Activated CD4-positive, alpha-beta T cell treated with anti-CD3 and anti-CD28 coated beads, Interleukin-2, Interleukin-6, amounts not matched to agents 100 ng/mL and 50 ng/mL, durations not matched to agents 16 hours and 8 hours (primary cell): Measurements from ENCODE around the gene PPP1R13B.

ENCODE experiments used
- DNase-seq: peaks from one replicate; pipeline ENCODE4 v3.0.0-alpha.2; 2020

The PPP1R13B gene

DNA sequence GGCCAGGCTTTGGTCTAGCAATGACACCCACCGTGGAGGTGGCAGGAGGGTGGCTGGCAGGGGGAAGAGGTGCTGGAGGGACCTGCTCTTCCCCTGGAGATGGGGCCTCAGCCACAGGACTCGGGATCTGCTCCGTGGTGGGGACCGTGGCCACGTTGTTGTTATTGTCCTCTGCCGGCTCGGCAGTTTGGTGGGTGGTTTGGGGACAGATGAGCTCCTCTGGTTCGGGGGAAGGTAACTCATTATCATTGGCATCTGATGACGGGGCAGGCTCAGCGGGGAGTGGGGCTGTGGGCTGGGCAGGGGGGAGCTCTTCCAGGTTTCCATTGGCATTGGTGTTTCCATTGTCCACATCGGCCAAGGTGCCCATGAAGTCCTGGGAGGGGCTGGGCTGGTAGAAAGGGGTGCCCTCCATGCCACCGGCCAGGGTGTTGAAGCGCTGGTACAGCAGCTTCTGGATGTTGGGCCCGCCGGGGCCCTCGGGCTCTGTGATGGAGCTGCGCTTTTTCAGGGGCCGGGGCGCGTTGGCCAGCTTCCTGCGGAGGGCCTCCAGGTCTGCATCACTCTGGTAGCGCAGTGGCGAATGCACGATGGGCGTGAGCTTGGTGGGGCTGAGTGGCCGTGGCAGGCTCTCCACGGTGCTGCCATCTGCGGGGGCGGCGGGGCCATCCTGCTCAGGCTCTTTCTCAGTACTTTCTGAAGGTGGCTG lies 107.4 kb downstream of the PPP1R13B start:
- DNase-seq: no peak

GRCh38 chr14:103739466-103739792 lies 107.9 kb downstream of the PPP1R13B start:
- no peak for DNase-seq

DNA sequence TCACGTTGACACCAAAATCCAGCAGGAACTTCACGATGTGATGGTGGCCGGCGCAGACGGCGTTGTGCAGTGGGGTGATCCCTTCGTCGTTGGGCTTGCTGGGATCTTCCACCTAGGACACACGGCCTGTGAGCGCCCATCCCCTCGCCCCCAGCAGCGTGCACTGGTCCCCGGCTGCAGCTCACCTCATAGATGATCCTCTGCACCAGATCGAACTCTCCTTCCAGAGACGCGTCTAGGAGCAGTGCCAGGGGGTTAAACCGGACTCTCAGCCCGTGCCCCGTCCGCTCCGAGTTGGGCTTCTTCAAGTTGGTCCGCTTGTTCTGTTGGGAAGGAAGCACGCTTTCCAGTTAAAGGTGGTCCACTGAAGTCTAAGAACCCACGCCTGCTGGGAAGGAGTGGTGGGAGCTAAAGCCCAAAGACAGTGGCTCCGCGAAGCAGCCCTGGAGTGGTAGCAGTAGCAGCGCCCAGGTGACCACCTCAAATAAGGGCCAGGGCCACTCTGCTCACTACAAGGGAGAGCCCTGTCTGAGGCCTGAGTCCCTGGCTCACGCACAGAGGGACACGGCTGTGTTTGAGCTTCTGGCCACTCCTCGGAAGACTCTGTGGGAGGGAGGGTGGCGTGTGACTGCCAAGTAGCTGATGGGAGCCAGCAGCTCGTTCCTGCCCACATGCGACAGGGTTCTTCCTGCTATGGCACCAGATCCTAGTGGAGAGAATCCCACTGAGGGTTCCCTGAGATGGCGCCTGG lies 108.5 kb downstream of the PPP1R13B start:
- no peak for DNase-seq

DNA sequence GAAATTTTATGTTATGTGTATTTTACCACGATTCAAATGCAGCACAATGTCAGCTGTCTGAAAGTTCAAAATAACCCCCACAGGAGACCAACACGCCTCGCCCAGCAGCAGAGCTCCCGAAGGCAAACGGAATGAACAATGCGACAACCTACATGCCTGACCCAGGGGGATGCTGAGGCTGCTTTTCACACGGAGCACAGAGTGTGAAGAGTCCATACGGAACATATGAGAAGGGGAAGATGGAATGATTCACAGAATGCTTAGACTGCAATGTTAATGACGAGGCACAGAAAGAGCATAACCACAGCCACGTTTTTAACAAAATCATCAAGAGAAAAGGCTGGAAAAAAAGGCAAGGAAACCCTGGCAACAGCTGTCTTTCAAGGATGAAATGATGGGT lies 109.2 kb downstream of the PPP1R13B start:
- no peak for DNase-seq

GRCh38 chr14:103737432-103738045 lies 109.8 kb downstream of the PPP1R13B start:
- no peak for DNase-seq

DNA sequence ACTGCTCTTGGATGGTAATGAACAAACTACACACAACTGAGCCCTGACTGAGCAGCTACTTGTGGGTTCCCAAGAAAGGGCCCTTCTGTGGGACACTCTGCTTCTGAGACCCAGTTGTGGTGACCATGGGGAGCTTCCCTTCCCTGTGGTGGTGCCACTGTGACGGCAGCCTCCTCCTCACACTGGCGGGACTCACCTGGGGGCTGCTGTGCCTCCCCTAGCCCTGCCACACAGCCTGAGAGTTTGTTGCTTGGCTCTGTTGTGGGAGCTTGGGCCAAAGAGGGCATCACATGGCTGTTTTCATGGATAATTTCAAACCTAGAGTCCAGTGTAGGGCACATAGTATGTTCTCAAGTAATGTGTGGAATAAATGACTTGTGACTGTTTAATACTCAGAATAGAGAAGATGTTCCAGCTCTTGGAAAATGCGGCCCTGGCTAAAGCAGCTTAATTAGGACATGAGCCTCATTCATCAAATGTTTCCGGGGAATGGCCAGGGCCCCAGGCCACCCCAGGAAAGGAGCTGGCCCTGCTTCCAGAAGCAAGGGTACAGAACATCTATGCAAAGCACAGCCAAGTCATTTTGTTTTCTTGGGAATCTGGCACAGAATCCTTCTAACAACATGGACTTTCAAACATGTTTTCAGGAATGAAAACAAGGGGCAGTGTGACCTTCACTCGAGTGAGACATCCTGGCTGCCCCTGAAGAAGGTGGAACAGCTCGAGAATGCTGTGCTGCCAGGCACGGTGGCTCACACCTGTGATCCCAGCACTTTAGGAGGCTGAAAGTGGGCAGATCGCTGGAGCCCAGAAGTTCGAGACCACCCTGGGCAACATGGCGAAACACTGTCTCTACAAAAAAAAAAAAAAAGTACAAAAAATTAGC lies 110.6 kb downstream of the PPP1R13B start:
- DNase-seq: no peak

GRCh38 chr14:103735815-103736545 lies 111.4 kb downstream of the PPP1R13B start:
- DNase-seq: no peak

DNA sequence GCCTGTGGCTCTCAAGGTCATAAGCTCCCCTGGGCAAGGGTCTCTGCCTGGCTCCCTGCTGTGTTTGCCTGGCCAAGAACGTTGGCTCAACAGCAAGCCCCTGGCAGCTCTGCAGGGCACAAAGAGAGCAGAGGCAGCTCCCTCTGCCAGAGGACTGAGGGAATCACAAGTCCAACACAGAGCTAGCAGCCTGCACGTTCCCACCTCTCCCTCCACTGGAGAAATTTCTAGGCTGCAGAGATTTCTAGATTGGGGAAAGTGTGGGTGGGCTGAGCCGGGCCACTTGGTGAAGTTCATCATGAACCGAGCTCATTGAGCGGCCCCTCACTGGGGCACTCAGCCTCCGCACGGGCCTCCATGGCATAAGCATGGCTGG lies 111.9 kb downstream of the PPP1R13B start:
- no peak for DNase-seq

GRCh38 chr14:103735022-103735421 lies 112.4 kb downstream of the PPP1R13B start:
- DNase-seq: no peak

DNA sequence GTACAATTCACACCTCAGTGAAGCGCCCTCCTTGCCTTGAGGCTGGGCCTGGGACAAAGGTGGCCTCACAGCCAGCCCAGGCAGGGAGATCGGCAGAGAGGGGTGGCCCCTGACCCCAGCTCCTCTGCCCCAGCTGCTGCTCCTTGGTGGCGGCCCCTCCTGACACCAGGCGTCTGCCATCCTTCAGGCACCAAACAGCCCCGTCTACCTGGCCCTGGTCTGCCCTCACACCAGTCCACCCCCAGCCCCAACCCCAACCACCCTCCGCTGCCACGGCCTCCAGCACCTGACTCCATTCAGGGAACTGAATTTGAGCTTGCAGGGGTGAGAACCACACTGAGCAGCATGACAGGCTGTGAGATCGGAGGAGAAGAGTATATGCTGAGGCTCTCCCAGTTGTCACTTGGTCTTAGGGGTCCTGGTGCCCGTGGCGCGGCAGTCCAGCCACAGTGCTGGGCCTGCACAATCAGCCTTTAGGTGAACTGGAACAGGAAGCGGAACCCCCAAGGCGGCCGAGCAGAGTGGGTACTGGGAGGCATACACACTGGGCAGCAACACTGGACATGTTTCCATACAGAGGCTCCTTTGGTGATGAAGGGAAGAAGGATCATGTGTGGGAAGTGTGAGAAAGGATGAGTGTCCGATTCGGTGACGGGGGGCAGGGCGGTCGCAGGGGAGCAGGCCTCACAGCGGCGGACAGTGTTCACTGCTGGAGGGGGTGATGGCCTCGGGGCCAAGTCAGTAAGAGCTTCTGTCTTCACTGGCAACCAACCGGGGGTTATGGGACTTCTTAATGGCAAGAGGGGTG lies 113.1 kb downstream of the PPP1R13B start:
- DNase-seq: no peak

DNA sequence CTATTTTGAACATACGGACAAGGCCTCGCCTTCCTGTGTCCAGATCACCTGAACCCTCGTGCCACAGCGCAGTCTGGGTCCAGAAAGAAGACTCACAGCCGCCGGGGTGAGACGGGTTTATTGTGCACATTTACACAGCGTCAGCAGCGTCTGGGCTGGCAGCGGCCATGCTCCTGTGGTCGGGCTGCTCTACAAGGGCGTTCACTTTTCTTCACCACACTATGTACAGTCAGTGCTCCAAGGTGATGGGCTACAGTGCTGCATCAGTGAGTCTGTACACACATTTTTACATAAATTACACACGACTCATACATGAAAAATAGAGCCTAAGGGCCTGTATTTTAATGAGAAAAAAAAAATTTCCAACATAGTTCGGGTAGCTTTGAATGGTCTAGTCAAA lies 113.7 kb downstream of the PPP1R13B start:
- no peak for DNase-seq

DNA sequence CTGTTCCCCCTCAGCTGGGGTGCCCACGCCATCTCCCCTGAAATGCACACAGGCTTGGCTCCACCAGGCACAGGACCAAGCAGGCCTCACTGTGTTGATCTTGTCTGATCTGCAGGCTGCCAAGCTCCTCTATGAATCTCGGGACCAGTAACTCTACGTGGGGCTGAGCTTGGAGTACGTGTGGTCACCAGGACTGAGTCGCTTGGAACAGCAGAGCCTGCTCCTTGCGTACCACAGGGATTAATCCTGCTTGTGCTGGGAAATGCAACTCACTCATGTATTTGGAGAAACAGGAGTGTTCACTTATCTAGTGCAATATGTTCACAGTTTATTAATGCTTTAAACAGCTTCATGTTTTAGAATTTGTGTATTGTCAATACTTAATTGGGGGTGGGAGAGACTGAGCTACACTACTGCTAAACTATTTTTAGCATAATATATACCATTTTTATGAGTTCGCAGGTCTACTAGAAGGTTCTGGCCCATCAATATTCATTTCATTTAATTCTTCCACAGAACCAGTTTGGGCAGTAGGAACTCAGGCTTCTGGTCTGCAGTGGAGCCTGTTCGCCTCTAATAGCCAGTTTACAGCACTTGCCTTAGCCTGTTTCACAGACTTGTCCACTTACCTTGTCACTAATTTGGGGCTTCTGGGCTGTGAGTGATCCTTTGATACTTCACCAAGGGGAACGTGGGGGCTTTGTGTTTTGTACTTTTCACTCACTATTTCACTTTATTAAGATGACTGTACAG lies 114.3 kb downstream of the PPP1R13B start:
- no peak for DNase-seq

DNA sequence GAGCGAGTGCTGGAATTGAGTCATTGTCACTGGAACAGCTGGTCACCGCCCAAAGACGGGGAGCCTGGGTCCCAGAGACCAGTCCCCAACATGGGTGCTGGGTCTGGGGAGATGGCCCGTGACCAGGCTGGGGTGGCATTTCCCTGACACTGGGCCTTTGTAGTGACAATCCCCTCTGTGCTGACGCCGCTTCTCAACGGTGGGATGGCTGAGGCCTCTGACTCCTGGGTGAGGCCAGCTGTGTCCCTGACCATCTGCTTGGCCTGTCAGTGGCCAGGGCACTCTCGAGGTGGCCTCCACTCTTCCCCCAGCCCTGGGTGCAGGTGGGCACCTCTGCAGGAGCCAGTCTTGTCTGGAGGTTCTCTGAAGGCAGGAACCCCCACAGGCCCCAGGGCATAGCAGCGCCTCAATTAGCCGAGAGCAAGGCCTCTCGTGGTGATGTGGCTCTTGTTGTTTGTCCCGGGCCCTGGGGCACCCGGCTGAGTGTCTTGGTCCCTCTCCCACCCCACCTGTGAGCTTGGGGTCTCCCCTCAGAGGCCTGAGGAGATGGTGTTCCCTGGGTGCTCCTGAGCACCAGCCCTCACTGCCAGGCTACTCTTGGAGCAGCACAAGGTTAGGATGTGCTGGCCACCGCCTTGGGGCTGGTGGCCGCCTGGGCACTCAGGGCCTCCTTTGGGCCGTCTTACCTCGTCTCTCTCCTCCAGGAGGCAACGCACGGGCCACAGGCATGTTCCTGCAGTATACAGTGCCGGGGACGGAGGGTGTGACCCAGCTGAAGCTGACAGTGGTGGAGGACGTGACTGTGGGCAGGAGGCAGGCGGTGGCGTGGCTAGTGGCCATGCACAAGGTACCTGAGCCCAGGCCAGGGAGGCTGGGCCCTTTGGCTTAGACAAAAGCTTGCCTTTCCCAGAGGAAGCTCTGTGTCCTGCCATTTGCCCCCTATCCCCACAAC lies 115.2 kb downstream of the PPP1R13B start:
- DNase-seq: no peak

DNA sequence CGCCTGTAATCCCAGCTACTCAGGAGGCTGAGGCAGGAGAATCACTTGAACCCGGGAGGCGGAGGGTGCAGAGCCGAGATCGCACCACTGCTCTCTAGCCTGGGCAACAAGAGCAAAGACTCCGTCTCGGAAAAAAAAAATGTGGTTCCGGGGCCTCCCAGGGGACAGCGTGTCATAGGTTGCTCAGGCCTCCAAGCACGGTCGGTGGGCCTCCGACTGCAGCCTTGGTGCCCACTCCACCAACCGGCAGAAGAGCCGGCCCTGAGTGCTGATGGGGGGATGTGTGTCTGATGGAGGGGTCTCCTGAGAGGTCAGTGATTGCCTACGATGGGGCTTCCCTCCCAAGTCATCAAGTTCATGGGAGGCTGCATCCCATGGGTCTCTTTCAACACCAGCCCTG lies 115.9 kb downstream of the PPP1R13B start:
- DNase-seq: no peak

- no peak for DNase-seq
Observed at GRCh38 chr14:103730490-103731035, 116.8 kb downstream of the PPP1R13B start.

DNA sequence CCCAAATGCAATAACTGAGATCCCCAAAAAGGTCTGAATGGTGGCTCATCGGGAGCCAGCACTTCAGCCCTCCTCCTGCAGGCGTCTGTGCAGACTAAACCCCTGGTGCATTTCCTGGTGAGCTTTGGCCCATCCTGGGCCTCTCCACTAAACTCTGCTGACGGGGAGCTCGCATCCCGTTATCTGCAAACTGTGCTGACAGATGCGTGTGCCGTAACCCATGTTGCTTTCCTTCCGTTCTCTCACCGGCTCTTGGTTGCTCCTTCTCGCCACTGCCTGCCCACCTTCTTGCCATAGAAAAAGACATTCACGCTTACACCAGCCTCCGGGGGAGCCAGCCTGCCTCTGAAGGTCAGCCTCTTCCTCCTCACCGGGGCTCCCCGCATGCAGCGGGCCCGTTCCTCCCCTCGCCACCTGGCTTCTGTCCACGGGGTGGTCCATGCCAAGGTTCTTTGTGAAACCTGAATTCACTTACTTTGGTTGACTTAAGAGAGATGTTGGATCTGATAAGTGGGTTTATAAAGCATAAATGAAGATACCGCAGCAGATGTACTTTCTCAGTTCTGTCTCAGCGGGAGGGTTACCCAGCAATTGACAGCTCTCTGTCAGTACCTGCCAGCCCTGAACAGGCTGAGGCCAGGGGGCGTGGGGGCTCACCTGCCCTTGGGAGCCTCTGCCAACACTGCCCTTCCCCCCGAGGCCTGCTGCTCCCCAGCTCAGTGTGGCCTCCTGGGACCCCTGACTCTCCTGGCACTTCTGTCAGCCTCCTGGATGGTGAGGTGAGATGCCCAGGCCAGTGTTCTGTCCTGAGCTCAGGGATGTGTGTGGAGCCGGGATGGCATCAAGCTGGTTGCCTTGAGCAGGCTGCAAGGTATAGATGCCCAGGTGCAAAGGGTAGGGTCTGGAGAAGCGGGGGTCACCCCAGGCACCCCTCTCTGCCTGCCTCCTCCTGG lies 117.6 kb downstream of the PPP1R13B start:
- DNase-seq: no peak

GRCh38 chr14:103728721-103729120 lies 118.7 kb downstream of the PPP1R13B start:
- no peak for DNase-seq

- DNase-seq: no peak
Observed at GRCh38 chr14:103728141-103728540, 119.2 kb downstream of the PPP1R13B start.
